Endothelial cell of umbilical vein (primary cell): ENCODE results near the gene PTPN14. TPM values are rescaled to one million over a fixed set of nuclear protein-coding genes. Genes with fewer than 3 reads are reported as not detected.

ENCODE experiments used
- BruUV-seq: library from RNA; stranded (reverse); fragments of 400-500 nt; replicated peaks from 2 replicates; lab custom pipeline; 2021; lab: Mats Ljungman, UMichigan
- CTCF ChIA-PET: fragments of 300-600, 350-600 bp; sonication (Branson Sonifier 250); formaldehyde crosslinking; loops from one replicate; lab custom pipeline; 2021; ENCODE audit warnings: antibody characterized with exemption, inconsistent platforms; lab: Charles Lee
- POLR2A ChIA-PET: fragments of 300-600, 350-600 bp; sonication (Branson Sonifier 250); formaldehyde crosslinking; loops from one replicate; lab custom pipeline; 2021; ENCODE audit warnings: antibody characterized with exemption, inconsistent platforms; lab: Charles Lee
- DNase-seq: peaks from one replicate; pipeline ENCODE4 v3.0.0-alpha.2; 2011; ENCODE audit warnings: low read depth, low spot score
- FAIRE-seq: peaks from 2 replicates; lab custom pipeline; 2011; peaks lifted over from hg19 to GRCh38; lab: Jason Lieb, UNC
- H2AFZ ChIP-seq: 2 replicates; pipeline ENCODE4 v1.6.0; 2012; ENCODE audit warnings: low read depth, low read length, control low read depth, inconsistent platforms
- H3K27ac ChIP-seq: 2 replicates; pipeline ENCODE4 v1.5.1; 2011; ENCODE audit warnings: low read depth, mild to moderate bottlenecking, control low read depth, low read length, moderate library complexity; ENCODE audit not compliant: insufficient read depth
- H3K27me3 ChIP-seq, 2 experiments: 2 replicates each; pipeline versions ENCODE4 v1.6.0 to v1.6.1; 2011; ENCODE audit warnings: low read length in 2 of 2, mixed read lengths in 1 of 2; ENCODE audit not compliant: control insufficient read depth in 2 of 2, insufficient read depth in 2 of 2
- H3K36me3 ChIP-seq, 2 experiments: 2 replicates in 1 of 2; 3 replicates in 1 of 2; pipeline ENCODE4 v1.5.1; 2011; ENCODE audit warnings: low read length in 2 of 2, mild to moderate bottlenecking in 1 of 2, moderate library complexity in 1 of 2; ENCODE audit not compliant: control insufficient read depth in 2 of 2, insufficient read depth in 2 of 2; ENCODE audit errors: extremely low read depth in 1 of 2
- H3K4me1 ChIP-seq: 3 replicates; pipeline ENCODE4 v1.5.1; 2011; ENCODE audit warnings: mild to moderate bottlenecking, low read length; ENCODE audit not compliant: control insufficient read depth, insufficient read depth; ENCODE audit errors: extremely low read depth
- H3K4me2 ChIP-seq: 2 replicates; pipeline ENCODE4 v1.6.1; 2011; ENCODE audit warnings: low read length, control low read depth, mixed read lengths; ENCODE audit not compliant: insufficient read depth
- H3K4me3 ChIP-seq, 3 experiments: fragments of 200-600 bp in 1 of 3; sonication (generic), shearing (Covaris generic) in 1 of 3; replicated peaks in 1 of 3; 2 replicates each; pipeline ENCODE4 v1.5.1; 2011 to 2016; ENCODE audit warnings: control low read depth in 3 of 3, low read length in 3 of 3, mild to moderate bottlenecking in 2 of 3, inconsistent platforms in 1 of 3, low read depth in 1 of 3, moderate library complexity in 1 of 3; ENCODE audit not compliant: insufficient read depth in 1 of 3
- H3K79me2 ChIP-seq: 2 replicates; pipeline ENCODE4 v1.6.0; 2012; ENCODE audit warnings: low read length, inconsistent platforms; ENCODE audit not compliant: control insufficient read depth, insufficient read depth
- H3K9ac ChIP-seq: replicated peaks from 2 replicates; pipeline ENCODE3; 2011; ENCODE audit warnings: low read length, control low read depth; ENCODE audit not compliant: insufficient read depth; ENCODE audit errors: extremely low read depth
- H3K9me1 ChIP-seq: replicated peaks from 3 replicates; pipeline ENCODE4 v1.6.0; 2011; ENCODE audit warnings: mild to moderate bottlenecking, low read length; ENCODE audit not compliant: control insufficient read depth, insufficient read depth; ENCODE audit errors: extremely low read depth
- H3K9me3 ChIP-seq: replicated peaks from 2 replicates; pipeline ENCODE4 v1.5.1; 2012; ENCODE audit warnings: low read length, inconsistent platforms; ENCODE audit not compliant: control insufficient read depth, insufficient read depth
- H4K20me1 ChIP-seq: replicated peaks from 2 replicates; pipeline ENCODE3; 2011; ENCODE audit warnings: mild to moderate bottlenecking, low read length; ENCODE audit not compliant: control insufficient read depth, insufficient read depth; ENCODE audit errors: extremely low read depth
- EZH2 ChIP-seq: IDR thresholded peaks from 2 replicates; pipeline ENCODE4 v1.6.1; 2012; ENCODE audit warnings: borderline replicate concordance, low read depth, mild to moderate bottlenecking, moderate library complexity, low read length, inconsistent platforms; ENCODE audit not compliant: severe bottlenecking
- FOS ChIP-seq: IDR thresholded peaks from 2 replicates; pipeline ENCODE4 v1.6.1; 2011; ENCODE audit warnings: mild to moderate bottlenecking, low read length, moderate library complexity, borderline replicate concordance; ENCODE audit not compliant: insufficient read depth
- GATA2 ChIP-seq: IDR thresholded peaks from 2 replicates; pipeline ENCODE4 v1.7.0; 2011; ENCODE audit warnings: low read depth, mild to moderate bottlenecking, moderate library complexity, mixed read lengths, low read length; ENCODE audit not compliant: insufficient read length, insufficient read depth
- JUN ChIP-seq: IDR thresholded peaks from 2 replicates; pipeline ENCODE4 v1.6.1; 2011; ENCODE audit warnings: borderline replicate concordance, low read depth; ENCODE audit not compliant: insufficient read length, insufficient read depth
- MAX ChIP-seq: IDR thresholded peaks from 2 replicates; pipeline ENCODE4 v1.6.1; 2011; ENCODE audit not compliant: insufficient read depth, insufficient read length
- MYC ChIP-seq: IDR thresholded peaks from one replicate; pipeline ENCODE4 v1.6.1; 2011; ENCODE audit warnings: mild to moderate bottlenecking, low read depth, low read length
- POLR2A ChIP-seq: IDR thresholded peaks from 2 replicates; pipeline ENCODE4 v1.6.1; 2012; ENCODE audit warnings: low read depth, mild to moderate bottlenecking, control low read depth, low read length
- POLR2AphosphoS5 ChIP-seq: IDR thresholded peaks from 2 replicates; pipeline ENCODE4 v1.6.1; 2012; ENCODE audit warnings: low read depth, mild to moderate bottlenecking, control low read depth, low read length, moderate library complexity; ENCODE audit not compliant: insufficient read depth
- dilution Hi-C: fragments of 300-500 bp; cut with MboI; formaldehyde crosslinking; loops from one replicate; pipeline ENCODE4 v1.15.0; 2019; ENCODE audit warnings: low sequenced_read_pairs; ENCODE audit not compliant: extremely low pct_ligation_motif_present
- intact Hi-C: fragments of 100-400 bp; cut with micrococcal nuclease; formaldehyde crosslinking; loops from one replicate; pipeline ENCODE4 v1.10.0; 2022
- polyA plus RNA-seq, 4 experiments: library from polyadenylated mRNA; depleted of rRNA in 3 of 4; stranded (reverse) in 3 of 4; unstranded in 1 of 4; fragments of >200 nt; gene quantifications; 2 replicates each; pipeline versions ENCODE4 v1.2.1 to v1.2.3, GENCODE V29; 2011 to 2012; ENCODE audit warnings: missing spikeins in 1 of 4
- total RNA-seq: library from RNA; stranded (reverse); gene quantifications from 2 replicates; pipeline ENCODE4 v1.2.3, GENCODE V29; 2021
- TF ChIP-seq, protein P1 (sequence below), 2 donors: IDR thresholded peaks; 1 replicate in 1 of 2; 2 replicates in 1 of 2; pipeline ENCODE4 v1.5.1; 2011; ENCODE audit warnings: low read length in 2 of 2, mild to moderate bottlenecking in 2 of 2, moderate library complexity in 2 of 2, control low read depth in 1 of 2, inconsistent platforms in 1 of 2, low read depth in 1 of 2; ENCODE audit not compliant: insufficient read depth in 1 of 2; ENCODE audit errors: extremely low read depth in 1 of 2

The PTPN14 gene
- total and polyA plus RNA-seq, 2 donors (not counting 3 experiments of a cell fraction or from before 2014, with no cell fraction given) = 18.5 to 93.0 TPM

GRCh38 chr1:214449371-214449770 is 102.0 kb downstream of the PTPN14 start:
- Histone ChIP-seq H3K4me3 (no peak overlapping the region), H3K4me1 (peaks cover 64% of the 10 kb centered on the region), H3K79me2 (peaks cover 56% of the 10 kb centered on the region), H2AFZ (no peak overlapping the region), H3K9ac (no peak overlapping the region), H3K27ac (no peak overlapping the region), H3K9me3 (no peaks in the 10 kb centered on the region), H4K20me1 (no peaks in the 10 kb centered on the region), H3K4me2 (no peak overlapping the region), H3K27me3 (no peaks in the 10 kb centered on the region), H3K9me1 (no peaks in the 10 kb centered on the region), H3K36me3 (peaks cover 0 to 3% of the 10 kb centered on the region in 2 experiments)
- dilution Hi-C loops = no loop called here
- CTCF ChIA-PET = no interaction called here
- intact Hi-C loops = loop anchor here (5.0 kb wide), 1 partner anchor 138 kb away; no protein-coding TSS in a partner anchor
- no peak for FAIRE-seq
- DNase-seq = no peak
- TF ChIP-seq MYC = no peak
- no peak for TF ChIP-seq POLR2AphosphoS5
- TF ChIP-seq JUN = no peak
- TF ChIP-seq POLR2A = no peak
- TF ChIP-seq GATA2 = no peak
- no peak for TF ChIP-seq FOS
- TF ChIP-seq, protein P1, sequence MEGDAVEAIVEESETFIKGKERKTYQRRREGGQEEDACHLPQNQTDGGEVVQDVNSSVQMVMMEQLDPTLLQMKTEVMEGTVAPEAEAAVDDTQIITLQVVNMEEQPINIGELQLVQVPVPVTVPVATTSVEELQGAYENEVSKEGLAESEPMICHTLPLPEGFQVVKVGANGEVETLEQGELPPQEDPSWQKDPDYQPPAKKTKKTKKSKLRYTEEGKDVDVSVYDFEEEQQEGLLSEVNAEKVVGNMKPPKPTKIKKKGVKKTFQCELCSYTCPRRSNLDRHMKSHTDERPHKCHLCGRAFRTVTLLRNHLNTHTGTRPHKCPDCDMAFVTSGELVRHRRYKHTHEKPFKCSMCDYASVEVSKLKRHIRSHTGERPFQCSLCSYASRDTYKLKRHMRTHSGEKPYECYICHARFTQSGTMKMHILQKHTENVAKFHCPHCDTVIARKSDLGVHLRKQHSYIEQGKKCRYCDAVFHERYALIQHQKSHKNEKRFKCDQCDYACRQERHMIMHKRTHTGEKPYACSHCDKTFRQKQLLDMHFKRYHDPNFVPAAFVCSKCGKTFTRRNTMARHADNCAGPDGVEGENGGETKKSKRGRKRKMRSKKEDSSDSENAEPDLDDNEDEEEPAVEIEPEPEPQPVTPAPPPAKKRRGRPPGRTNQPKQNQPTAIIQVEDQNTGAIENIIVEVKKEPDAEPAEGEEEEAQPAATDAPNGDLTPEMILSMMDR (IDR thresholded peaks at IDR 0.05; ENCODE audit: extremely low read depth in 1 of 2, insufficient read depth in 1 of 2, low read depth in 1 of 2, low read length in 2 of 2) = no peak
- TF ChIP-seq MAX = no peak
- TF ChIP-seq EZH2 = no peak
- POLR2A ChIA-PET = no interaction called here
- BruUV-seq = no TSS peak
